HG03439 (cell line): ENCODE data around the gene DDIAS.
A peak's percentile ranks its signal among the peaks of the same experiment; 100 is the strongest.
"Not testable (repeated sequence)": the region's sequence is repeated elsewhere in the genome, so short reads cannot be mapped to it uniquely, and the experiment has no call there.

Experiments
- ATAC-seq: cut with Tn5 transposase; IDR thresholded peaks from one replicate; pipeline ENCODE4 v1.9.1; 2021; ENCODE audit warnings: mild to moderate bottlenecking, moderate library complexity; ENCODE audit not compliant: unreplicated experiment

Gene DDIAS, protein sequence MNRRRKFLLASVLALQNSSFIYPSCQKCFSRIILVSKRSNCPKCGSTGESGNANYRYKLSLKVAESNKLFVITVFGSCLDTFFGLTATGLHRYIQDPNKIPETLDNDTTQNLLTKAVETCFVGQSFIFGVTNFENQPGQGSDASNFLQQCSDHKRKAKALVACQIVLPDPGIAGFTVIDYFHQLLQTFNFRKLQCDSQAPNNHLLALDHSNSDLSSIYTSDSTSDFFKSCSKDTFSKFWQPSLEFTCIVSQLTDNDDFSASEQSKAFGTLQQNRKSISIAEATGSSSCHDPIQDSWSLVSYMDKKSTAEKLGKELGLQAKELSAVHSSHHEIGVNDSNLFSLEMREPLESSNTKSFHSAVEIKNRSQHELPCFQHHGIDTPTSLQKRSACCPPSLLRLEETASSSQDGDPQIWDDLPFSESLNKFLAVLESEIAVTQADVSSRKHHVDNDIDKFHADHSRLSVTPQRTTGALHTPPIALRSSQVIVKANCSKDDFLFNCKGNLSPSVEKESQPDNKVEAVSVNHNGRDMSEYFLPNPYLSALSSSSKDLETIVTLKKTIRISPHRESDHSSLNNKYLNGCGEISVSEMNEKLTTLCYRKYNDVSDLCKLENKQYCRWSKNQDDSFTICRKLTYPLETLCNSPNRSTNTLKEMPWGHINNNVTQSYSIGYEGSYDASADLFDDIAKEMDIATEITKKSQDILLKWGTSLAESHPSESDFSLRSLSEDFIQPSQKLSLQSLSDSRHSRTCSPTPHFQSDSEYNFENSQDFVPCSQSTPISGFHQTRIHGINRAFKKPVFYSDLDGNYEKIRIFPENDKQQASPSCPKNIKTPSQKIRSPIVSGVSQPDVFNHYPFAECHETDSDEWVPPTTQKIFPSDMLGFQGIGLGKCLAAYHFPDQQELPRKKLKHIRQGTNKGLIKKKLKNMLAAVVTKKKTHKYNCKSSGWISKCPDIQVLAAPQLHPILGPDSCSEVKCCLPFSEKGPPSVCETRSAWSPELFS

DNA sequence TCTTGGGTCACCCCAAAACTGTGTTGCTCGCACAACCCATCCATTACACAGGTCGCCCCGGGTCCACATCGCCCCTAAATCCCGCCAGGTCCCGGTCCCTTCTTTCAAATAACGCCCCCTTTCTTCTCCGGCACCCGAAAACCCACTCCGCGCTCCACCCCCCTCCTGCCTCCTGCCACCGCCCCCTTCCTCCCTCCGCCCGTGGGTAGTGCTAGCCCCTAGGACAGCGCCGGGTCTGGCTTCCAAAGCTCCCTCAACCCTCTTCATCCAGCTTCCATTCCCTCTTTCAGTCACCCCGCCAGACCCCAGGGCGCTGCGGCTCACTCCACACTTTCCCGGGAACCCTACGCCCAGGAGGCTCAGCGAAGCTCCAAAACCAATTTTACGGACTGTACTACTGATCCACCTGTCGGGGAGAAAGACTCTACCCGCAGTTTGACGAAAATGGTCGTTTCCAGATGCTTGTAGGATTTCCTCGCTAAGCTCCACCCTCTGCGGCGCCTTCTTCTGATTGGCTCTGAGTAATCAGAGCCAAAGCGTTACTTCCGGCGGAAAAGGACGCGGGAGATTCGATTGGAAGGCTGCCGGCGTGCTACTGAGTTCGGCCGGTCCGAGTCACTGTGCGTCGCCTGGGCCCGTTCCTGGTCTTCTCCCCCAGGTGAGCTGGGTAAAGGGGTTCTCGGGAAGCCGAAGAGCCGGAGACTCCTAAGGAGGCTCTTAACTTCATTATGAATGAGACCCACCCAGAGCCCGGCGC lies at the start of gene DDIAS:
Gene DDIAS (plus strand): TSS at position 572 of the 757 bp plus-strand sequence. CDS start 13,003 bp downstream, outside the sequence.
- ATAC-seq, result peak; percentile 75

DNA sequence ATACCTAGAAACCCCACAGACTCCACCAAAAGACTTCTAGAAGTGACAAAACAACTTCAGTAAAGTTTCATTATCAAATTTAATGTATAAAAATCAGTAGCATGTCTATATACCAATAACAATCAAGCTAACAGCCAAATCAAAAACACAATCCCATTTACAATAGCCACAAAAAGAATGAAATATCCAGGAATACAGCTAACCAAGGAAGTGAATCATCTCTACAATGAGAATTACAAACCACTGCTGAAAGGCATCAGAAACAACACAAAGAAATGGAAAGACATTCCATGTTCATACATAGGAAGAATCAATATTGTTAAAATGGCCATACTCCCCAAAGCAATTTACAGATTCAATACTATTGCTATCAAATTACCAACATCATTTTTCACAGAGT lies 47.3 kb upstream of the DDIAS start:
- ATAC-seq, result no peak

DNA sequence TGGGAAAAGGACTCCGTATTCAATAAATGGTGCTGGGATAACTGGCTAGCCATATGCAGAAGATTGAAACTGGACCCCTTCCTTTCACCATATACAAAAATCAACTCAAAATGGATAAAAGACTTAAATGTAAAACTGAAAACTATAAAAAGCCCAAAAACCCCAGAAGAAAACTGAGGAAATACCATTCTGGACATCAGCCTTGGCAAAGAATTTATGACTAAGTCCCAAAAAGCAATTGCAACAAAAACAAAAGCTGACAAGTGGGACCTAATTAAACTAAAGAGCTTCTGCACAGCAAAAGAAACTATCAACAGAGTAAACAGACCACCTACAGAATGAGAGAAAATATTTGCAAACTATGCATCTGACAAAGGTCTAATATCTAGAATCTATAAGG lies 46.6 kb upstream of the DDIAS start:
- not testable (repeated sequence) for ATAC-seq

DNA sequence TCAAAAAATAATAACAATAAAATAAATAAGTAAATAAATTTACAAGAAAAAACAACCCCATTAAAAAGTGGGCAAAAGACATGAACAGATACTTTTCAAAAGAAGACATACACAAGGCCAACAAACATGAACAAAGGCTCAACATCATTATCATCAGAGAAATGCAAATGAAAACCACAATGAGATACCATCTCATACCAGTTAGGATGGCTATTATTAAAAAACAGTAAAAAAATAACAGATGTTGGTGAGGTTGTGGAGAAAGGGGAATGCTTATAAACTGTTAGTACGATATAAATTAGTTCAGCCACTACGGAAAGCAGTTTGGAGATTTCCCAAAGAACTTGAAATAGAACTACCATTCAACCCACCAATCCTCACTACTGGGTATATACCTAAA lies 45.9 kb upstream of the DDIAS start:
- ATAC-seq, result no peak

DNA sequence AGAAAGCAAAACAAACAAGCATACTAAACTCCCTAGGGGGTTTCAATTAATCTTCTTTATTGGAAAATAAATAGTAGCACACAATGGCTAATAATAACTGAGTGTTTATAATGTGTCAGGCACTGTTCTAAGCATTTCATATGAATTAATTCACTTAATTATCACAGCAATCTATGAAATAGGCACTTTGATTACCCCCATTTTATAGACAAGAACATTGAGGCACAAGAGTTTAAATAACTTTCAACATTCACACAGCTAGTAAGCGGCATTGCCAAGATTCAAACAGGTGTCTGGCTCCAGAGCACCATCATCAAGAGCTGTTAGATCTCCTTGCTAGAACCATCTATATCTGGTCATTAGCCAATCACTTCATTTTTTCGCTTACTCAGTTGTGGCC lies 44.4 kb upstream of the DDIAS start:
- ATAC-seq, result no peak

DNA sequence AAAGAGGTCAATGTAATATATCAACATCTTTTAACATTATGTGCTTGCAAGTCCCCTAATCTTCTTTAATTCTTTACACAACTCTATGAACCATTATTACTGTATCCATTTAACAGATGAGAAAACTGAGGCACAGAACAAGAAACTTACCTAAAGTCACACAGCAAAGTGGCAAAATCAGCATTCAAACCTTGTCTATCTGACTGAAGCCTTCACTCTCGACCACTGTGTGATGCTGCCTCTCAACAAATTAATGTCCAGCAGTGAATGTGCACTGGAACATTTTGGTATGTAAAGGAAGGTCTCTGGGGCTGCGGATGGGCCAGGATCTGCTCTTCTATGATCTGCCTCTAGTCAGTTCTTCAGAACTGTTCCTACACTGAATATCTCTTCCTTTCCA lies 43.4 kb upstream of the DDIAS start:
- no peak for ATAC-seq

DNA sequence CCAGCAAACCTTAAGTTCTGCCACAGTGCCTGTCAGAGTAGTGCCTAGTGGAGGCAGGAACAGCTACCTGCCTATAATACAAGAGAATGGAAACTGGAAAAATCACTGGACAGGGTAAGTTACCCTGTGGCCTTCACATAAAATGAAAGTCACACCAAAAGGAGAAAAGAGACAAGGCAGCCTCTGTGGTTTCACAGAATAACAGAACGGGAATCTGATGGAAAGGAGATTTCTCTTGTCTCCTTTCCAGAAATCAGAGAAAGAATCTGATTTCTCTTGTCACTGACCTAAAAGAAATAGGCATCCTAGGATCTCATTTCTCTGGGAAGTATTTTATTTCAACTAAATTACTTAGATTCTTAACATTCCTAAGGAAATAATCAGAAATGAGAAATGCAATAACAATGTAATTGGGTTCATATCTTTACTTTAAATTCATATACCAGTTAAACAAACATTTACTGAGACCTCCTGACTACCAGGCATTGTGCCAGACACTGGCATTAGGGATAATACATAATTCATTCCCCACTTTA lies 42.9 kb upstream of the DDIAS start:
- no peak for ATAC-seq

DNA sequence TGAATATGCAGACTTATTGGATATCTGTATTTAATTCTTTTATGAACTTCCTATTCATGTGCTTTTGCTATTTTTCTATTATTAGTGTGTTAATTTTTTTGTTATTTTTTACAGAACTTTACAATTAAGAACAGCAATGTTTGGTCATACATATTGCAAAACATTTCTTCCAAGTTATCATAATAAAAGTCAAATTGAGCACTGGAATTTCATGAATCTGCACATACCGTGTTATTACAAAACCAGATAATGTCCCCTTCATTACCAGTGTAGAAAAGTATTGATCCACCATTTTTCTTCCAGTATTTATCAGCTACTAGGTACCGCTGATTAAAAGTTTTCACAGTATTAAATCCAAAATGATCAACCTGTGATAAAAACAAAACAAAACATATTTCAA lies 41.8 kb upstream of the DDIAS start:
- ATAC-seq, result no peak

DNA sequence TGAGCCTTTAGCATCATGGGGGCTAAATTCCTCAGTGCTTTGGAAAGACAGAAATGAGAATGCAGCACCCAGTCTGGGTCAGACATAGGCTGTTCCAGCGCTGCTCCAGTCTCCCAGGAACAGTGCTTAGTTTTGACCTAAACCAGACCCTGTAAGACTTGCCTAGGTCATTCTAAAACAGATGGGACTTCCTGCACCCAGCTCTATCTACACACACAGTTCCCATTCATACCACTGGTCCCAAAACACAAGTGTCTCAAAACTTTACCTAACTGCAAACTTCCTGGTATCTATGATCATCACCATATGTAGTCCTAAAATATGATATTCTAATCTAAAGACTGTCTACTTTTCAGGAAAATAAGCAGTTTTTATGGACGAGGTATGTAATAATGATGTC lies 39.2 kb upstream of the DDIAS start:
- no peak for ATAC-seq

DNA sequence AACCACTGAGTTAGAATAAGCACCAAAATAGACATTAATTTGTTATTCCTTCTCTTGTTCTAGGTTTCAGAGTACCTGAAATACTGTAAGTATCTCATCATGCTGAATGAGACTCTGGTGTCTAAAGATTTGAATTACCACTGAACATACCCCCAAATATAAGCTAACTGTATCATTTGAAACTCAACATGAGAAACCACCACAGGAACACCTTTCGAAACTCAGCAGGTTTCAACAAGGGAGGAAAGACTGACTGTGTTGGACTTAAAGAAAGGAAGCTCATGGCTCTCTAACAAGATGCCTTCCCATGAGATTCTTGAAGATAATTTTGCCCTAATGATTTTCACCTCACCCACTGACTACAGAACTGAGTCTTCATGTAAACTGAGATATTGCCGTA lies 38.3 kb upstream of the DDIAS start:
- no peak for ATAC-seq

DNA sequence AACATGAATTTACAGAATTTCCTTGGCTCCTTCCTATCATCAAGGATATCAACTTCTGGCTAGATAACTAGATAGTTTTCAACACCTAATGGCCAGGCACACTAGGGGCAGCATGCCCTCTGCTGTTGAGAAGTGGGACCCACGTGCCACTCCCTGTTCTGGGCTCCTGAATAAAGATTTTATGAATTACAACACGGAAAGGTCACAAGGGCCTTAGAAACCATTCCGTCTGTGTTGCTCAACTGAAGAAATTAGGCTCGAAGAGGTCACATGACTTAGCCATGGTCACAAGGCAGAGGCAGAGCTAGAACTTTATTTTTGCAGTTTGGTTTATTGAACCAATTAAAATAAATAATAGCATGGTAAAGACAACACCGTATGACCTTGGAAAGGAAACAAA lies 37.3 kb upstream of the DDIAS start:
- ATAC-seq, result no peak

DNA sequence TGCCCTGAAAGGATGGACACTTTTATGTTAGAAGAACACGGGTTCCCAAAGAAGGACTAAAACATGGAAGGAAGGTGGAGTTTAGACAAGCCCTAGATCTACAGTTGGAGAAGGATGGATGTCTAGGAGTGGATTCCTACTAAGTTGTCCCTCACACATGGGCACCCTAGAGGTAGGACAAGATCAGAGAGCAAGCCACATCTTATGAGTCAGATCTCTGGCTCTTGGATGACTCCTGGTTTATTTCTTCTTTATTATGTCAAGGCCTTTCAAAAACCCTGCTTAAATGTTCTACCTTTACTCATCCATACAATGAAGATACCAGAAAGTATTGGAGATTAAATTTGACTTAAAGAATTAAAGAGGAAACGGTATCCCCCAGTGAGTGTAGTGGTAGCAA lies 35.7 kb upstream of the DDIAS start:
- no peak for ATAC-seq

DNA sequence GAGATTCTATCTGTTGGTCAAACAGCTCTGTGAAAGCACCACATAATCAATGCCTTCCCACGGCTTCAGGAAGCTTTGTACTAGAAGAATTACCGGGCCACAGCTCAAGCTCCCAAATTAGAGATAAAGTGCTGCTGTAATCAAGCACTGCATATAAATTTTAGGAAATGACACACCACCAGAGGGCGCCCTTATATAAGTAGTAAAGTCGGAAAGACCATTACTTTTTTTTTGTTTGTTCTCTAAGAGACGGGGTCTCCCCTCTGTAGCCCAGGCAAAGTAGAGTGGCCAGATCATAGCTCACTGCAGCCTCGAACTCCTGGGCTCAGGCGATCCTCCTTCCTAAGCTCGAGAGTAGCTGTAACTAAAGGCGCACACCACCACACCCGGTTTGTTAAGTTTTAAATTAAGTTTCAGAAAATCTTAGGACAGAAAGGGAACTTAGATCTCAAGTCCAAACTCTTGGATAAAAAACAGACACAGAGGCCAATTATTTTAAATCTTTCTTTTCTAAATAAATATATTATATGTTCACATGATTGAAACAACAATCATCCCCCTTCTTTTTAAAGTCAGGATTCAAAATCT lies 33.9 kb upstream of the DDIAS start:
- no peak for ATAC-seq

DNA sequence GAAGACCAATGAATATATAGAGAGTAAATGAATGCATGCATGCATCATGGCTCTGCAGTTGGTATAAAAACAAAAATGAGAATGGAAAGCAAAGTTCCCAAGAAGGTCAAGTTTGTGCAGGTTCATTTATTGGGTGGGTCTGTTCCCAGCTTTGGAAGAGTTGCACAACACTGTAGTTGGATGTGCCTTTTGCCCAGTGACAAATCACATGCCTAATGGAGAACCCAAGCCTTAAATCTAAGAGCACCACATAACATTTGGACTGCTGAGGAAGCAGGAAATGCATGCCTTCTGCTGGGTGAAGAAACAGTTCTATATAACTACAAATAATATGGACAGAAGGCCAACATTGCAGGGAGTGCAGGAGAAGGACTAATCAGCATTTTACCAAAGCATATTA lies 31.9 kb upstream of the DDIAS start:
- no peak for ATAC-seq

DNA sequence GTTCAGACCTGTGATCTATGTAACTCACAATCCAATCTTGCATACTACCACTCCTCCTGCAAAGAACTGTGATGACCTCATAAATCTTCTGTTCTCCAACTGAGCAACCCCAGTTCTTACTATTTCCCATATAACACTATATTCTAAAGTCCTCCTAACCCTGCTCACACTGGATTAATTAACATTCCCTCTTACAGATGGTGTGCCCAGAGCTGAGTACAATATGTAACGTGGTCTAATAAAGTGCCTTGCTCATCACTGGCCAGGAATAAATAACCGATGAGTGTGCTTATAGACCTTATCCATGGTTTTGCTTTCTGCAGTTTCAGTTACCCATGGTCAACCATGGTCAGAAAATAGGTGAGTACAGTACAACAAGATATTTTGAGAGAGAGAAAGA lies 29.9 kb upstream of the DDIAS start:
- no peak for ATAC-seq

DNA sequence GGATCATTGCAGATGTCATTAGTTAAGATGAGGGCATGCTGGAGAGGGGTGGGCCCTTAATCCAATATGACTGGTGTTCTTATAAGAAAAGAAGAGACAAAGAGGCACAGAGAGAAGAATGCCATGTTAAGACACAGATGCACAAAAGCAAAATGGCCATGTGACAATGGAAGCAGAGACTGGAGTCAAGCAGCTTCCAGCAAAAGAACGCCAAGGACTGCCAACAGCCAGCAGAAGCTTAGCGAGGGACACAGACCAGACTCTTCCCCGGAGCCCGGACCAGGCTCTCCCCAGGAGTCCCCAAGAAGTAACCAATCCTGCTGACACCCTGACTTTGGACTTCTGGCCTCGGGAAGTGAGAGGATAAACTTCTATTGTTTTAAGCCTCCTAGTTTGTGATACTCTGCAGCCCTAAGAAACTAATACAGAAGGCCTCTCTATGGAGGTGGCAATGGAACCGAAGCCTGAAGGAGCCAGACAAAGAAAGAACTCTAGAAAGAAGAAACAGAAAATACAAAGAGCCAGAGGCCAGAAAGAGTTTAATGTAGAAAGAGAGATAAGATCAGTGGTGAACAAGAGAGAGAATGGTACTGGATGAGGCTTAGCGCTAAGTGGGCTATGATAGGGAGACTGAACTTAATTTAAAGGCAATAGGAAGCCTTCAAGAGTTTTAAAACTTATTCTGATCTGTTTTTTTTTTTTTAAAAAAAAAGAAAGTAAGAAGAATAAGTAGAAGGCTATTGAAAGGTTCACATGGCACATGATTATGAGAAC lies 29.0 kb upstream of the DDIAS start:
- ATAC-seq, result no peak

DNA sequence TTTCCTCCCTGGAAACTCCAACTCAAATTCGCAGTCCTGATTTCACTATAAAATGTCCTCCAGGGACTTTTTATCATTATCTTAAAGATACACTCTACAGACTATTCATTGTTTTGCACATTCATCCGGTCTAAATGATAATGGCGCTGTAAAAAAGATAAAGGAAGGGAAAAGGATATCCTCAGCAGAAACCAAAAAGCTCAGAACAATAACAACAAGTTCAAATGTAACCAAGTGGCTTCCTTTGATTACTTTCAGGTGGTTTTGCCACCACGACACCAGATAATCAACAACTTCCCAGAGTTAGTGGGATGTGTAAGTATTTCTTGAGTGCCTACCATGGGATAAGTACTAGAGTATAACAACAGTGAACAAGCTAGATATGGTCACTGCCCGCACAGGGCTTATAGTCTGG lies 27.6 kb upstream of the DDIAS start:
- no peak for ATAC-seq

DNA sequence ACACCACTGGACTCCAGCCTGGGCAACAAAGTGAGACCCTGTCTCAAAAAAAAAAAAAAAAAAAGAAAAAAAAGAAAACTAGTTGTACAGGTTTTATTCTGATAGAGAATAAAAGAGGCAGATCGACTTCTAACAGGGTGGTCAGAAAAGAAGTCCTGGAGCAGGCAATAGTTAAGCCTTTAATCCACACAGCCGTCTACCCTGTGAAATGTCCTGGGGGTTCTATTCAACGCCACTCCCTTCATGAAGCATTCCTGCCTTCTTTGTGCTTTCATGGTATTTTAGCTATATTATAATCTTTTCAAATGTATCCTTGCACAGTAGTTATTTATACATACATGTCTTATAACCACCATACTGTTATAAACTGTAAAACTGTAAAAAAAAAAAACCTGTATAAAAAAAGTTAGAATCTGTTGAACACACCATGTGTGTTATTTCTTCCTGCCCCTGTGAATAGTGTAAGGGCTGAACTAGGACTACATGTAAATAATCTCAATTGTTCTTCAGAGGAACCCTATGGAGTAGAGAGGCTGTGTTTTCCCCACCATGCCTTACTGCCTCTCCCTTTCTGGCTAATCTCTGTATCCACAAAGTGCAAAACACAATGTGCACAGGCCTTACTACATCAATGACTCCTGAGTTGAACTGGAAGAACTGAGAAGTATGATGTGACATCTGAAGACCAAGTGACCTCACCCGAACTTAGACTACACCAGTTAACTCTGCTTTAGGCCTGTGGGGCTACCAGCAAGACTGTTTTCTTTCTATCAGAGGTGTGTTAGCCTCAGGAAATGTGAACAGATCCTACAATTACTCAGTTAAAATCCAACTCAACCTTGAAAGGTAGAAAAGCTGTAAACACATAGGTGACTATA lies 26.7 kb upstream of the DDIAS start:
- no peak for ATAC-seq

DNA sequence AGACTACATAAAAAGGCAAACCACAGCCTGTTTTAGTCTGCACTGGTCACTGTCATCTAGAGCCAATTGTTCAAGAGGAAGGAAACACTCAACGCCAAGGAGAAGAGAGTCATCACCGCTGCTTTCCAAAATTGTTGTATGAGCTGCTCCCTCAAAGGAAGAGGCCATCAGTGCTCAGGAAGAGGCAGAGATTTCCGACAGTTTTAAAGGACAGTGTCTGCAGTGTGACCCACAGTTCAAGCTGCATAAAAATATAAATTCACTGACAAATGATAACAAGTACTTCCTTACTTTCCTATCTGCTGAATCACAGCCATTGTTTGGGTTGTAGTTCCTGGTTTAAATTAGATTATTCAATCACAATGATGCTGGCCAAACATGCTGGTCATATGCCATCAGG lies 17.7 kb upstream of the DDIAS start:
- ATAC-seq, result no peak
